Measurements from ENCODE around the gene IL1RL1. TPM values are rescaled to one million over a fixed set of nuclear protein-coding genes. Genes with fewer than 3 reads are reported as not detected.

IL1RL1 gene
- polyA plus RNA-seq, 1 of the 3 experiments (the other 2 are of a cell fraction), result not detected

DNA sequence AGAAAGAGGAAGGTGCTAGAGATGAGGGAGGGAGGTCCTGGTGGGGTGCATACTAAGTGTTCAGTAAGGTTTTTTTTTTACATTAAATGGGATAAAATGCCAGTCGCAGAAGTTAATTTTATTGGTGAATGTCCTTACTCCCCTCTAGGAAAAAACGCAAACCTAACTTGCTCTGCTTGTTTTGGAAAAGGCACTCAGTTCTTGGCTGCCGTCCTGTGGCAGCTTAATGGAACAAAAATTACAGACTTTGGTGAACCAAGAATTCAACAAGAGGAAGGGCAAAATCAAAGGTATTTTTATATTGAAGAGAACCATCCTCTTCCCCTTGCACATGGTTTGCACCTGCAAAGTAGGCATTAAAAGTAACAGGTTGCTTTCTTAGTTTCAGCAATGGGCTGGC, 31.5 kb downstream of the IL1RL1 start:
- Histone ChIP-seq H3K79me2 (ENCODE audit: insufficient read depth) (no peaks in the 10 kb centered on the region), H3K9me2 (no peaks in the 10 kb centered on the region), H3K27ac (ENCODE audit: low read depth in 2 of 2, low read length in 1 of 2) (no peak overlapping the region), H3K4me3 (ENCODE audit: low read depth in 2 of 2, low read length in 1 of 2) (no peak overlapping the region), H3K9ac (no peak overlapping the region), H3K4me1 (ENCODE audit: control insufficient read depth in 1 of 2, insufficient read depth in 2 of 2, low read depth in 1 of 2, low read length in 1 of 2) (no peaks in the 10 kb centered on the region), H4K20me1 (ENCODE audit: insufficient read depth) (no peaks in the 10 kb centered on the region), H3K4me2 (no peak overlapping the region), H3K27me3 (ENCODE audit: insufficient read depth) (peaks cover 26% of the 10 kb centered on the region; the same call in 1 of the 2 replicates), H2AFZ (ENCODE audit: low read depth) (no peak overlapping the region), H3F3A (replicated peaks; ENCODE audit: insufficient read depth) (no peaks in the 10 kb centered on the region), H3K36me3 (replicated peaks in 1 of 2; ENCODE audit: control insufficient read depth in 1 of 2, insufficient read depth in 2 of 2, low read length in 1 of 2) (no peaks in the 10 kb centered on the region), H3K9me3 (no peaks in the 10 kb centered on the region)
- 8% methylated on average over 3 of the region's 3 CpGs for WGBS (ENCODE audit: low lambda C conversion rate)
- no peak for DNase-seq
- ChIA-PET POLR2A (no interaction called here), CTCF (interaction anchor here (0.8 kb wide), 1 partner anchor 370 kb away, joined by 3 read pairs; no protein-coding TSS in a partner anchor)
- TF ChIP-seq FOSL2 (IDR thresholded peaks at IDR 0.05; ENCODE audit: borderline replicate concordance, low read depth) (no peak), NFIC (IDR thresholded peaks at IDR 0.05; ENCODE audit: borderline replicate concordance) (no peak), TEAD4 (IDR thresholded peaks at IDR 0.05; ENCODE audit: borderline replicate concordance, insufficient read depth) (no peak), EP300 (IDR thresholded peaks at IDR 0.05; ENCODE audit: borderline replicate concordance in 1 of 2, low read depth in 1 of 2, low read length in 1 of 2) (no peak), RAD21 (IDR thresholded peaks at IDR 0.05; ENCODE audit: low read length) (no peak), ELF1 (IDR thresholded peaks at IDR 0.05) (no peak), JUND (IDR thresholded peaks at IDR 0.05) (no peak), RCOR1 (IDR thresholded peaks at IDR 0.05; ENCODE audit: low read length) (no peak), TAF1 (IDR thresholded peaks at IDR 0.05; ENCODE audit: borderline replicate concordance, low read depth, low read length) (no peak), FOXJ3 (CRISPR knock-in tag; IDR thresholded peaks at IDR 0.05) (no peak), EZH2phosphoT487 (IDR thresholded peaks at IDR 0.05; ENCODE audit: borderline replicate concordance, low read depth) (no peak), GATA2 (CRISPR knock-in tag; IDR thresholded peaks at IDR 0.05) (no peak), CHD2 (IDR thresholded peaks at IDR 0.05; ENCODE audit: low read length, partially characterized antibody) (no peak), GABPA (IDR thresholded peaks at IDR 0.05; ENCODE audit: low read depth) (no peak)
- TF ChIP-seq, protein P1, sequence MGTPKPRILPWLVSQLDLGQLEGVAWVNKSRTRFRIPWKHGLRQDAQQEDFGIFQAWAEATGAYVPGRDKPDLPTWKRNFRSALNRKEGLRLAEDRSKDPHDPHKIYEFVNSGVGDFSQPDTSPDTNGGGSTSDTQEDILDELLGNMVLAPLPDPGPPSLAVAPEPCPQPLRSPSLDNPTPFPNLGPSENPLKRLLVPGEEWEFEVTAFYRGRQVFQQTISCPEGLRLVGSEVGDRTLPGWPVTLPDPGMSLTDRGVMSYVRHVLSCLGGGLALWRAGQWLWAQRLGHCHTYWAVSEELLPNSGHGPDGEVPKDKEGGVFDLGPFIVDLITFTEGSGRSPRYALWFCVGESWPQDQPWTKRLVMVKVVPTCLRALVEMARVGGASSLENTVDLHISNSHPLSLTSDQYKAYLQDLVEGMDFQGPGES (IDR thresholded peaks at IDR 0.05; ENCODE audit: low read depth, low read length), result no peak
- TF ChIP-seq, protein P2, sequence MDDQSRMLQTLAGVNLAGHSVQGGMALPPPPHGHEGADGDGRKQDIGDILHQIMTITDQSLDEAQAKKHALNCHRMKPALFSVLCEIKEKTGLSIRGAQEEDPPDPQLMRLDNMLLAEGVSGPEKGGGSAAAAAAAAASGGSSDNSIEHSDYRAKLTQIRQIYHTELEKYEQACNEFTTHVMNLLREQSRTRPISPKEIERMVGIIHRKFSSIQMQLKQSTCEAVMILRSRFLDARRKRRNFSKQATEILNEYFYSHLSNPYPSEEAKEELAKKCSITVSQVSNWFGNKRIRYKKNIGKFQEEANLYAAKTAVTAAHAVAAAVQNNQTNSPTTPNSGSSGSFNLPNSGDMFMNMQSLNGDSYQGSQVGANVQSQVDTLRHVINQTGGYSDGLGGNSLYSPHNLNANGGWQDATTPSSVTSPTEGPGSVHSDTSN (IDR thresholded peaks at IDR 0.05), result no peak
- TF ChIP-seq, protein P3, sequence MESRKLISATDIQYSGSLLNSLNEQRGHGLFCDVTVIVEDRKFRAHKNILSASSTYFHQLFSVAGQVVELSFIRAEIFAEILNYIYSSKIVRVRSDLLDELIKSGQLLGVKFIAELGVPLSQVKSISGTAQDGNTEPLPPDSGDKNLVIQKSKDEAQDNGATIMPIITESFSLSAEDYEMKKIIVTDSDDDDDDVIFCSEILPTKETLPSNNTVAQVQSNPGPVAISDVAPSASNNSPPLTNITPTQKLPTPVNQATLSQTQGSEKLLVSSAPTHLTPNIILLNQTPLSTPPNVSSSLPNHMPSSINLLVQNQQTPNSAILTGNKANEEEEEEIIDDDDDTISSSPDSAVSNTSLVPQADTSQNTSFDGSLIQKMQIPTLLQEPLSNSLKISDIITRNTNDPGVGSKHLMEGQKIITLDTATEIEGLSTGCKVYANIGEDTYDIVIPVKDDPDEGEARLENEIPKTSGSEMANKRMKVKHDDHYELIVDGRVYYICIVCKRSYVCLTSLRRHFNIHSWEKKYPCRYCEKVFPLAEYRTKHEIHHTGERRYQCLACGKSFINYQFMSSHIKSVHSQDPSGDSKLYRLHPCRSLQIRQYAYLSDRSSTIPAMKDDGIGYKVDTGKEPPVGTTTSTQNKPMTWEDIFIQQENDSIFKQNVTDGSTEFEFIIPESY (IDR thresholded peaks at IDR 0.05; ENCODE audit: borderline replicate concordance, low read depth), result no peak
- TF ChIP-seq, protein P4, sequence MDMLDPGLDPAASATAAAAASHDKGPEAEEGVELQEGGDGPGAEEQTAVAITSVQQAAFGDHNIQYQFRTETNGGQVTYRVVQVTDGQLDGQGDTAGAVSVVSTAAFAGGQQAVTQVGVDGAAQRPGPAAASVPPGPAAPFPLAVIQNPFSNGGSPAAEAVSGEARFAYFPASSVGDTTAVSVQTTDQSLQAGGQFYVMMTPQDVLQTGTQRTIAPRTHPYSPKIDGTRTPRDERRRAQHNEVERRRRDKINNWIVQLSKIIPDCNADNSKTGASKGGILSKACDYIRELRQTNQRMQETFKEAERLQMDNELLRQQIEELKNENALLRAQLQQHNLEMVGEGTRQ (IDR thresholded peaks at IDR 0.05; ENCODE audit: borderline replicate concordance, low read depth, low read length), result no peak
- TF ChIP-seq, protein P5, sequence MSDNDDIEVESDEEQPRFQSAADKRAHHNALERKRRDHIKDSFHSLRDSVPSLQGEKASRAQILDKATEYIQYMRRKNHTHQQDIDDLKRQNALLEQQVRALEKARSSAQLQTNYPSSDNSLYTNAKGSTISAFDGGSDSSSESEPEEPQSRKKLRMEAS (IDR thresholded peaks at IDR 0.05; ENCODE audit: low read depth), result no peak

Data from SK-N-SH (cell line).